ENCODE results near the gene OR8J1. TPM values are rescaled to one million over a fixed set of nuclear protein-coding genes. Genes with fewer than 3 reads are reported as not detected.
"Not testable (repeated sequence)": the region's sequence is repeated elsewhere in the genome, so short reads cannot be mapped to it uniquely, and the experiment has no call there.

OR8J1 gene
- polyA plus RNA-seq, 1 experiment: not detected

DNA sequence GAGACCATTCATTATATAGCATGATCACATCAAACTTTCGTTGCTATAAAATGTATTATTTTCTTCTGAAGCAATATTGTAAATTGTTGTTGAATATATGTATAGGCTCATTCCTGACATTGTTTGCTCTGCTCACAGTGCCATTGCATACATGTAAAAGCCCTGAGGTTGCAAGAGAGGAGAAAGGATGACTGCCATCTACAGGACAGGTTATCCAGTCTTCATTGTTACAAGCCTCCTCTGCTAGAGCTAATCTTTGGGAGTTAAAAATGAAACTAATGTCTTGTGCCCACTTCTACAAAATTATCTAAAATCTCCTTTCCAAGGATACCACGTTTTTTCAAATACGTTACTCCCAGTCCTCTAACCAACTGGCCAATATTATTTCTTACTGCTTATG lies 42.0 kb downstream of the OR8J1 start:
- no peak for TF ChIP-seq CTCF (IDR thresholded peaks at IDR 0.05; ENCODE audit: insufficient read depth, low read depth, low read length)
- Histone ChIP-seq H3K27me3 (ENCODE audit: control insufficient read depth, insufficient read depth, low read length) (no peaks in the 10 kb centered on the region), H3K4me3 (ENCODE audit: low read depth, low read length) (no peak overlapping the region), H3K36me3 (ENCODE audit: control insufficient read depth, insufficient read depth, low read length) (no peaks in the 10 kb centered on the region)
- ChIA-PET POLR2A (no interaction called here), CTCF (interaction anchor here (0.7 kb wide), 1 partner anchor 16 kb away, joined by 3 read pairs; no protein-coding TSS in a partner anchor)
- DNase-seq (ENCODE audit: low read depth): no peak

GRCh38 chr11:56401858-56402461 lies 47.9 kb downstream of the OR8J1 start:
- not testable (repeated sequence) for DNase-seq (ENCODE audit: low read depth)

GRCh38 chr11:56404393-56404792 lies 50.3 kb downstream of the OR8J1 start:
- DNase-seq (ENCODE audit: low read depth): no peak
- POLR2A ChIA-PET: no interaction called here
- Histone ChIP-seq H3K36me3 (ENCODE audit: control insufficient read depth, insufficient read depth, low read length) (no peaks in the 10 kb centered on the region), H3K27me3 (ENCODE audit: control insufficient read depth, insufficient read depth, low read length) (no peaks in the 10 kb centered on the region), H3K4me3 (ENCODE audit: low read depth, low read length) (no peak overlapping the region)
- TF ChIP-seq CTCF (IDR thresholded peaks at IDR 0.05; ENCODE audit: insufficient read depth, low read depth, low read length): no peak
- CTCF ChIA-PET: no interaction called here

More at GRCh38 chr11:56401858-56402461, 47.9 kb downstream of the OR8J1 start:
- CTCF ChIA-PET; POLR2A ChIA-PET; H3K4me3 ChIP-seq (ENCODE audit: low read depth, low read length); H3K27me3 ChIP-seq (ENCODE audit: control insufficient read depth, insufficient read depth, low read length); H3K36me3 ChIP-seq (ENCODE audit: control insufficient read depth, insufficient read depth, low read length): not testable (repeated sequence)

DNA sequence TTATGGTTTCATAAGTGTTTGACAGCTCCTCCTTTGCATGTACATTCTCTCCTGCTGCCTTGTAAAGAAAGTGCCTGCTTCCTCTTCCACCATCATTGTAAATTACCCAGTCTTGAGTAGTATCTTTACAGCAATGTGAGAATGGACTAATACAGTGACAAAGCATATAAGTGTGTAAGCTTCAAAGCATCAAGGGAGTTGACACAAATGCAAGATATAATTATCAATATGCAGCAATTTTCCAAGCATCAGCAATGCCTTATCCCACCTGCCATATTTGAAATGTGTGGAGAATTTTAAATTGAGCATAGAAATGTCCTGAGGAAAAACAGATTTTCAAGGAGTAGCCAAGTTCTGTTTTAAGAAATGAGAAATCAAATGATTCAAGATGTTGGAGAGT lies 56.7 kb downstream of the OR8J1 start:
- H3K36me3 ChIP-seq (ENCODE audit: control insufficient read depth, insufficient read depth, low read length): no peaks in the 10 kb centered on the region
- ChIA-PET CTCF (no interaction called here), POLR2A (no interaction called here)
- no peak for TF ChIP-seq CTCF (IDR thresholded peaks at IDR 0.05; ENCODE audit: insufficient read depth, low read depth, low read length)
- DNase-seq (ENCODE audit: low read depth): no peak
- H3K4me3 ChIP-seq (ENCODE audit: low read depth, low read length): no peak overlapping the region
- no peaks in the 10 kb centered on the region for H3K27me3 ChIP-seq (ENCODE audit: control insufficient read depth, insufficient read depth, low read length)

Other genes starting within 250 kb of the OR8J1 start
- gene OR8H3, start 231.9 kb upstream of the OR8J1 start, polyA plus RNA-seq (2011; rRNA removed): not detected in 2 replicates
- gene OR8J3, start 214.1 kb upstream of the OR8J1 start, polyA plus RNA-seq (2011; rRNA removed): not detected in 2 replicates
- gene OR8K5, start 194.0 kb upstream of the OR8J1 start, polyA plus RNA-seq (2011; rRNA removed): not detected in 2 replicates
- gene OR5J2, start 177.7 kb upstream of the OR8J1 start, polyA plus RNA-seq (2011; rRNA removed): not detected in 2 replicates
- not detected in 2 replicates for gene OR5T2, start 120.0 kb upstream of the OR8J1 start, polyA plus RNA-seq (2011; rRNA removed)
- not detected in 2 replicates for gene OR5T3, start 102.0 kb upstream of the OR8J1 start, polyA plus RNA-seq (2011; rRNA removed)
- not detected in 2 replicates for gene OR5T1, start 80.1 kb upstream of the OR8J1 start, polyA plus RNA-seq (2011; rRNA removed)
- gene OR8H1, start 62.0 kb upstream of the OR8J1 start, polyA plus RNA-seq (2011; rRNA removed): not detected in 2 replicates
- not detected in 2 replicates for gene OR8K3, start 39.1 kb upstream of the OR8J1 start, polyA plus RNA-seq (2011; rRNA removed)
- not detected in 2 replicates for gene OR8K1, start 8.3 kb upstream of the OR8J1 start, polyA plus RNA-seq (2011; rRNA removed)
- gene OR8U1, start 21.3 kb downstream of the OR8J1 start, polyA plus RNA-seq (2011; rRNA removed): not detected in 2 replicates
- not detected in 2 replicates for gene OR5AL1, start 58.4 kb downstream of the OR8J1 start, polyA plus RNA-seq (2011; rRNA removed)
- gene OR5M3, start 119.1 kb downstream of the OR8J1 start, polyA plus RNA-seq (2011; rRNA removed): not detected in 2 replicates
- not detected in 2 replicates for gene OR5M8, start 137.1 kb downstream of the OR8J1 start, polyA plus RNA-seq (2011; rRNA removed)
- gene OR5M11, start 189.0 kb downstream of the OR8J1 start, polyA plus RNA-seq (2011; rRNA removed): not detected in 2 replicates
- not detected in 2 replicates for gene OR5M10, start 223.4 kb downstream of the OR8J1 start, polyA plus RNA-seq (2011; rRNA removed)

Data from BJ (cell line).